IgD-negative memory B cell (primary cell): ENCODE measurements around the gene NTHL1. TPM values are rescaled to one million over a fixed set of nuclear protein-coding genes. Genes with fewer than 3 reads are reported as not detected.
A peak's percentile ranks its signal among the peaks of the same experiment; 100 is the strongest.

Experiments
- H3K27ac Mint-ChIP-seq, 3 donors: one replicate each; pipeline ENCODE4 v1.8.0; 2020 to 2022; ENCODE audit warnings: mild to moderate bottlenecking in 3 of 3, mixed read lengths in 3 of 3, moderate library complexity in 1 of 3
- H3K27me3 Mint-ChIP-seq: one replicate; pipeline ENCODE4 v1.8.0; 2021; ENCODE audit warnings: mixed read lengths
- H3K36me3 Mint-ChIP-seq: one replicate; pipeline ENCODE4 v1.8.0; 2020; ENCODE audit warnings: mild to moderate bottlenecking, mixed read lengths
- H3K4me1 Mint-ChIP-seq, 3 donors: one replicate each; pipeline ENCODE4 v1.8.0; 2020 to 2022; ENCODE audit warnings: mixed read lengths in 3 of 3, mild to moderate bottlenecking in 1 of 3
- H3K4me3 Mint-ChIP-seq, 4 donors: one replicate each; pipeline ENCODE4 v1.8.0; 2020 to 2022; ENCODE audit warnings: mild to moderate bottlenecking in 4 of 4, mixed read lengths in 4 of 4, moderate library complexity in 3 of 4
- H3K9me3 Mint-ChIP-seq, 3 donors: one replicate each; pipeline ENCODE4 v1.8.0; 2020 to 2021; ENCODE audit warnings: mixed read lengths in 3 of 3, mild to moderate bottlenecking in 1 of 3
- polyA plus RNA-seq: library from polyadenylated mRNA; unstranded; fragments of 300-500 nt; fragmentation: Illumina TruSeq; gene quantifications from one replicate; pipeline ENCODE4 v1.2.3, GENCODE V29; 2021

The NTHL1 gene
- polyA plus RNA-seq, 1 donor from 2014 or later: 35.2 TPM

DNA sequence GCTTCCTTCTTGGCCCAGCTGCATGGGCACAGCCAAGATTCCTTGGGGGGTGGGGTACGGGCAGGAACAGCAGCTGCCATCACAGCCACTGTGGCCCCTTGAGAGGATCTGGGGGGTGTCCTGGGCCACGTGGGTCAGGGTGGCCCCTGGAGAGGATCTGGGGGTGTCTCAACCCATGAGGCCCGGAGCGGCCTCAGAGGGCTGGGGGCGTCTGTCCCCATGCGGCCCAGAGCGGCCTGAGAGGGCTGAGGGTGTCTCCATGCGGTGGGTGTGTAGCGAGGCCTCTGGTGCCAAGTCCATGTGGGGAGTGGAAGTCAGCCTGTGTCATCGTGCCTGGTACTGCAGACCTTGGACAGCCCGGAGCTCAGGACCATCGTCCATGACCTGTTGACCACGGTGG lies 13.9 kb upstream of the NTHL1 start:
- Mint-ChIP-seq H3K36me3 (peaks cover 6% of the 10 kb centered on the region), H3K27ac (peak overlapping the region in 1 of 3 donors; percentile 86), H3K4me1 (no peaks in the 10 kb centered on the region), H3K4me3 (no peak overlapping the region), H3K9me3 (peaks cover 0 to 2% (median 0%) of the 10 kb centered on the region in 3 donors), H3K27me3 (no peaks in the 10 kb centered on the region)

DNA sequence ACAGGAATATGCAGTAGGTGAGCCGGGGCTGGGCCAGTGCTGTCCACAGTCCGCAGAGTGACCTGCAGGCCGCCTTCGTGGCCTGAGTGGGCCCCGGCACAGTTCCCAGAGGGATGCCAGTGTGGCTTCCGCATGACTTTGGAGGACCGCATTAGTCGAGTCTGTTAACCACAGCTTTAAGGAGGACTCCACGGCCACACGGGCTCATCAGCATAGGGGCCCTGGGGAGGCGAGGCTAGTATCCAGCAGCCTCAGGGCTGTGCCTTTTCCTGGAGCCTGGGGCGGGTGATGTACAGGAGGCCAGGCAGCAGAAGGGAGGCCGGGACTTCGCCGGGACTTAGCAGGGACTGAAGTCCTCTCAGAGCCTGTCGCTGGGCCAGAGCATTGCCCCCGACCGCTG lies 13.4 kb upstream of the NTHL1 start:
- Mint-ChIP-seq H3K4me3 (no peak overlapping the region), H3K27me3 (no peaks in the 10 kb centered on the region), H3K4me1 (no peaks in the 10 kb centered on the region), H3K27ac (peak overlapping the region in 1 of 3 donors; percentile 16), H3K36me3 (peaks cover 5% of the 10 kb centered on the region), H3K9me3 (peaks cover 0 to under 1% (median 0%) of the 10 kb centered on the region in 3 donors)

DNA sequence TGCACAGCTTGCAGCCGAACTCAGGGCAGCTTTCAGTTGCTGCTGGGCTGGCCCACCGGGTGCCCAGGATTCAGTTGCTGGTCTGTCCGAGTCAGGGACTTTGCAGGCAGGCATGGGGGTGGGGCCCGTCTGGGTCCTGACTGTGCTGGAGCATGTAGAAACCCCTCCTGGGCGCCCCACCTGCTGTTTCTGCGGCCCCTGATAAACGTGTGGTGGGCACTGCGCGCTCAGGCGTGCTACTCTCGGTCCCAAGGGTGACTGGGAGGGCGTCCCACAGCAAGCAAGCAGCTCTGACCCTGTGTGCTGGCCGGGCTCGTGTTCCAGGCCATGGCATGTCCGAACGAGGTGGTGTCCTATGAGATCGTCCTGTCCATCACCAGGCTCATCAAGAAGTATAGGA lies 12.7 kb upstream of the NTHL1 start:
- Mint-ChIP-seq H3K4me1 (no peaks in the 10 kb centered on the region), H3K27me3 (no peaks in the 10 kb centered on the region), H3K27ac (peak overlapping the region in 1 of 3 donors; percentile 16), H3K4me3 (no peak overlapping the region), H3K9me3 (no peaks in the 10 kb centered on the region), H3K36me3 (peaks cover 1% of the 10 kb centered on the region)

DNA sequence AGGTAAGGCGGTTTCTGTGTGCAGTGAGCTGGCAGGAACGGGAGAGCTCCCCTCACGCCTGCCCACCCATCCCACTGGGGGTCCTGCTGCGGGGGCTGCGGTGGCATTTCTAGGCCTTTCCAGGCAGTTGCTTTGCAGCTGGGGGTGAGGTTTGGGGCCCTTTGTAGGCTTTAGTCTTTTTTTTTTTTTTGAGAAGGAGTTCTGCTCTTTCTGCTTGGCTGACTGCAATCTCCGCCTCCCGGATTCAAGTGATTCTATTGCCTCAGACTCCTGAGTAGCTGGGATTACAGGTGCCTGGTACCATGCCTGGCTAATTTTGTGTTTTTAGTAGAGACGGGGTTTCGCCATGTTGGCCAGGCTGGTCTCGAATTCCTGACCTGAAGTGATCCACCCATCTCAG lies 11.2 kb upstream of the NTHL1 start:
- Mint-ChIP-seq H3K9me3 (no peaks in the 10 kb centered on the region), H3K27ac (no peak overlapping the region), H3K27me3 (no peaks in the 10 kb centered on the region), H3K4me3 (no peak overlapping the region), H3K4me1 (no peaks in the 10 kb centered on the region), H3K36me3 (peaks cover 1% of the 10 kb centered on the region)

DNA sequence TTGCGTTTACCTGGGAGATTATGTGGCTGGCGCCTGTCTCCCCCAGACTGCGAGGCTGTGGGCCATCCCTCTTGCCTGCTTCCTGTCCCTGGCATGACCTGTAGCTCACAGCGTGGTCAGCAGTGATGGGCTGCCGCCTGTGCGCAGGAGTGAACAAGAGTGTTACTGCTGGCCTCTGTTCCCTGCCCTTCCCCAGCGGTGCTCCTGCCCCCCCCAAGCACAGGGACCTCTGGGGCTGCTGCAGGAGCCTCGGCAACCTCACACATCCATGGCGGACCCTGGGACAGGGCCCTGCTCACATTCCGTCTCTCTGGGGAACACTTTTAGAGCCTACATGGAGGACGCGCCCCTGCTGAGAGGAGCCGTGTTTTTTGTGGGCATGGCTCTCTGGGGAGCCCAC lies 10.8 kb upstream of the NTHL1 start:
- no peaks in the 10 kb centered on the region for H3K4me1 Mint-ChIP-seq
- H3K27me3 Mint-ChIP-seq: no peaks in the 10 kb centered on the region
- H3K9me3 Mint-ChIP-seq: no peaks in the 10 kb centered on the region
- peaks cover 1% of the 10 kb centered on the region for H3K36me3 Mint-ChIP-seq
- H3K4me3 Mint-ChIP-seq: no peak overlapping the region
- H3K27ac Mint-ChIP-seq: no peak overlapping the region

DNA sequence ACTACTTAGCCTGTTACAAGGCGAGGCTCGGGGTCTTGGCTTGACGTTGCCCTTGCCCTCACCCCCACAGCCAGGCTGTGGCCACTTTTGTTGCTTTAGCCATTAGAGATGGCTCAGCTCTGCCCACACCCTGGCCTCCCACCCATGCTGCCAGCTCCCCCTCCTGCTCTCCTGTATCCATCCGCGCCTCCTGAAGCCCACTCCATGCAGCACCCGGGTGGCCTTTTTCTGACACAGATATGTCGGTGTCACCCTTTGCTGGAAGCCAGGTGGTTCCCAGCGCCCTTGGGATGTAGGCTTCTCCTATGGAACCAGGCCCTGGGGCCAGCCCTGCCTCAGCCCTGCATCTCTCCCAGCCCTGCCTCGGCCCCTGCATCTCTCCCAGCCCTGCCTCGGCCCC lies 9.8 kb upstream of the NTHL1 start:
- Mint-ChIP-seq H3K4me1 (no peaks in the 10 kb centered on the region), H3K36me3 (peaks cover 1% of the 10 kb centered on the region), H3K4me3 (no peak overlapping the region), H3K27me3 (no peaks in the 10 kb centered on the region), H3K9me3 (no peaks in the 10 kb centered on the region), H3K27ac (no peak overlapping the region)

DNA sequence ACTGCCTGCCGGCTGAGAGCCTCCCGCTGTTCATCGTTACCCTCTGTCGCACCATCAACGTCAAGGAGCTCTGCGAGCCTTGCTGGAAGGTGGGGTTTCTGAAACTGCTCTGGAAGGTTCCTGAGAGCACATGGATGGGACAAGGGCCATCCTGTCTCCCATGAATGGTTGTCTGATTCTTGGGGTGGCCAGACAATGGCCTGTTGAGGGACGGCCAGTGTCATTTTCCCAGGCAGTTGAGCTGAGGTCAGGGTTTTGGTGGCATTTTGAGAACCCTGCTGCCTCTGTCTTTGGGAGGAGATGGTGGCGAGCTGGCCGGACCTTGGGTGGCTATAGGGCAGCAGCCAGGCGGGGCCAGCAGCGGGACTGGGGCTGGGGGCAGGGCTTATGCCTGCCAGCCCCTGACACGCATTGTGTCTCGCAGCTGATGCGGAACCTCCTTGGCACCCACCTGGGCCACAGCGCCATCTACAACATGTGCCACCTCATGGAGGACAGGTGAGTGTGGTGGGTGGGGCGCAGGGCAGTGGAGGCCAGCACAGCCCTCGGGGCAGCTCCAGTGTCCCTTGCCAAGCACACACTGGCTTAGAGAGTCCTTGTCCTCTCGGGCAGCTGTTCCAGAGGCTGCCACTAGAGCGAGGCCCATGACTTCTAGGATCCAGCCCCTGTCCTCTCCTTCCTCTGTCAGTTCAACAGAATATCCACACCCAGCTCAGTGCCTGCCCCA lies 9.2 kb upstream of the NTHL1 start:
- Mint-ChIP-seq H3K27me3 (no peaks in the 10 kb centered on the region), H3K9me3 (no peaks in the 10 kb centered on the region), H3K4me1 (no peaks in the 10 kb centered on the region), H3K36me3 (peaks cover 1% of the 10 kb centered on the region), H3K4me3 (no peak overlapping the region), H3K27ac (no peak overlapping the region)

DNA sequence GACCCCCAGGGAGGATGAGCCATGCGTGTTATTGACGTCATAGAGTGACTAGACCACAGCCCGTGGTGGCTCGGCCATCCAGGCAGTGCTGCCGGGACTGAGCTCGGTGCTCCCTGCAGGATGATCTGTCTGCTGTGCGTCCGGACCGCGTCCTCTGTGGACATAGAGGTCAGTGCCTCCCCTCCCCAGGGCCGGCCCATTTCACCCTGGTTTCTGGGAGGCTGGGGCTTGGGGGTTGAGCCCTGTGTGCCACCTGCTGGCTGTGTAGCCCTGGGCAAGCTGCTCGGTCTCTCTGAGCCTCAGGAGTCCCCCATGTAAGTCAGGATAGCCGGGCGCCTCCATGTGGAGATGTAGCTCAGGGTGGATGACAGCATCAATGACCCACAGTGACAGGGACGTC lies 8.4 kb upstream of the NTHL1 start:
- Mint-ChIP-seq H3K4me1 (no peaks in the 10 kb centered on the region), H3K27me3 (no peaks in the 10 kb centered on the region), H3K36me3 (peaks cover 1% of the 10 kb centered on the region), H3K4me3 (peak overlapping the region in 1 of 4 donors; percentile 78), H3K9me3 (no peaks in the 10 kb centered on the region), H3K27ac (no peak overlapping the region)

DNA sequence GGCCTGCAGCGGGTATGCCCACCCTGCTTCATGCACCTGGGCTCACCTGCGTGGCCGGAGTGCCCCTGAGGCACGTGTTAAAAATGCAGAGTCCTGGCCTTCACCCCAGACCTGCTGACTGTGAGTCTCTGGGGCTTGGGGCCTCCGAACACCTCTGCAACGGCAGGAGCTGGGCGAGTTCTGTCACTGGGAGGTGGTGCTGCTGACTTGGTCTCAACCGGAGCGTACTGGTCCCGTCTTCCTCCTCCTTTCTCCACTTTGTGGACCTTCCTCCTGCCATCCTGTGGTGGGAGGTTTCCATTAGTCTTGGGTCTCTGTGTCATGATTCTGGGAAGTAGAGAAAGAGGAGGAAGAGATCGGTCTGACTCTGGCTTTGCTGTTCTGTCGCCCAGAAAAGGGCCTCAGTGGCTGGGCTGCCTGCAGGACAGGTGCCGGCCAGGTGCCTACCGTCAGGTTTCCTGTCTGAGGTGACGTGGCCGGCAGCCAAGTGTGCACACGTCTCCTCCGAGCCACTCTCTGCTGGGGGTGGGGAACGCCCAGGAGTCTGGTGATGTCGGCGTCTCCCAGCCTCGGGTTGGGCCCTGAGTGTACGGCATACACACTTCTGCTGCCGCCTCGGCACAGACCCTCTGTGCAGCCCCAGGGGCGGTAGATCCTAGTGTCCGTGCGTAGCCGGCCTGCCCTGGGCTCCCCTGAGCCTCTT lies 7.1 kb upstream of the NTHL1 start:
- Mint-ChIP-seq H3K36me3 (peaks cover 1% of the 10 kb centered on the region), H3K4me1 (no peaks in the 10 kb centered on the region), H3K27me3 (no peaks in the 10 kb centered on the region), H3K4me3 (no peak overlapping the region), H3K9me3 (no peaks in the 10 kb centered on the region), H3K27ac (peak overlapping the region in 1 of 3 donors; percentile 53)

DNA sequence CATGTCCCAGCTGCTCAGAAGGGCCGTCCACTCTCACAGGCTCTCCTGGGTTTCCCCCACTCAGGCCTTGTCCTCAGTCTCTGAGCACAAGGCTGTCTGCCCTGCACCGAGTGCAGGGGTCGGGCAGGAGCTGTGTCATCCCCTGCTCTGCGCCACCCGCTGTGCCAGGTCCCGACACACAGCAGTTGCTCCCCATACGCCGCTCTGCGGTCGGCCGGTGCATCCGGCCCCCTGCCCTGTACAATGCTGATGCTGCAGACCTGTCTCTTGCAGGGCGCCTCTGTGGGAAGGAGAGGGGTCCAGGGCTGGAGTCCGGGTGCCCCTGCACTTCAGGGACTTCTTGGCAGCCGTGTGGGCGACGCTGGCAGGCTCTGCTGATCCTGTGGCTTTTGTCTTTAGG lies 6.3 kb upstream of the NTHL1 start:
- peaks cover 0 to 2% (median 0%) of the 10 kb centered on the region in 3 donors for H3K4me1 Mint-ChIP-seq
- no peak overlapping the region for H3K27ac Mint-ChIP-seq
- peaks cover 1% of the 10 kb centered on the region for H3K36me3 Mint-ChIP-seq
- peak overlapping the region in 1 of 4 donors; percentile 66 for H3K4me3 Mint-ChIP-seq
- no peaks in the 10 kb centered on the region for H3K9me3 Mint-ChIP-seq
- H3K27me3 Mint-ChIP-seq: no peaks in the 10 kb centered on the region

DNA sequence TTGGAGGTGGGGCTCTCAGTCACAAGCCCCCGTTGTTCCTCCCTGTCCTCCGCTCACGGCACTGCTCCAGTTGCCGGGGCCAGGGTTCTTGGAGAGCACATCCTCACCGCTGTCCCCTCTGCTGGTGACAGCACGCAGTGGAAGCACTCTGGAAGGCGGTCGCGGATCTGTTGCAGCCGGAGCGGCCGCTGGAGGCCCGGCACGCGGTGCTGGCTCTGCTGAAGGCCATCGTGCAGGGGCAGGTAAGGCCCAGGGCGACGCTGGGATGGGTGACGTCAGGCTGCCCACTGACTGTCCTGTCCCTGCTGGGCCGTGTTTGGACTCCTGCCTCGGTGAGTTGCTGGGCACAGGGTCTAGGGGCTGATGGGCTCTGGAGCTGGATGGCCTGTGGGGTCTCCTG lies 5.6 kb upstream of the NTHL1 start:
- Mint-ChIP-seq H3K4me3 (peak overlapping the region in 1 of 4 donors; percentile 32), H3K27ac (no peak overlapping the region), H3K4me1 (peaks cover 0 to 6% (median 5%) of the 10 kb centered on the region in 3 donors), H3K9me3 (no peaks in the 10 kb centered on the region), H3K36me3 (peaks cover 1% of the 10 kb centered on the region), H3K27me3 (no peaks in the 10 kb centered on the region)

DNA sequence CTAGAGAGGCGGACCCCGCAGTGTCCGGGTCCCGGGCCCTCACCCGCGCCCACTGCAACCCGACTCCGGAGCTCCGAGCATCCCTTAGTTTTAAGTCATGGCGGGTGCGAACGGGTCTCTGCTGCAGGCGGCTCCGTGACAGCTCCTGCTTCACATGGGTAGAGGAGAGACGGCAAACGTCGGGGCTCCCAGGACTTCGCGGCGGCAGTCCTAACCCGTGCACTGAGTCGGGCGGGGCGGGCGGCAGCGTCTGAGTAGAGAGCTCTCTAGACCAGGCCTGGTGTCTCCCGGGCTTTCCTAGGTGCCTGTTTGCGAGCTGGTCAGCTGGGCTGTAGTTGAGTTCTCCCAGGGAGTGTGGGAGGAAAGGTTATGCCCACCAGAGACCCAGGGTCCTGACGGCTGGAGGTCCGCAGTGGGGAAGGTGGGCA lies 496 bp upstream of the NTHL1 start:
- no peaks in the 10 kb centered on the region for H3K9me3 Mint-ChIP-seq
- peak overlapping the region in 2 of 3 donors; percentile 86 to 90 for H3K27ac Mint-ChIP-seq
- no peaks in the 10 kb centered on the region for H3K27me3 Mint-ChIP-seq
- H3K36me3 Mint-ChIP-seq: peaks cover 2% of the 10 kb centered on the region
- H3K4me3 Mint-ChIP-seq: peak overlapping the region; percentile 87 to 96 (median 94)
- peaks cover 4 to 12% (median 11%) of the 10 kb centered on the region in 3 donors for H3K4me1 Mint-ChIP-seq

DNA sequence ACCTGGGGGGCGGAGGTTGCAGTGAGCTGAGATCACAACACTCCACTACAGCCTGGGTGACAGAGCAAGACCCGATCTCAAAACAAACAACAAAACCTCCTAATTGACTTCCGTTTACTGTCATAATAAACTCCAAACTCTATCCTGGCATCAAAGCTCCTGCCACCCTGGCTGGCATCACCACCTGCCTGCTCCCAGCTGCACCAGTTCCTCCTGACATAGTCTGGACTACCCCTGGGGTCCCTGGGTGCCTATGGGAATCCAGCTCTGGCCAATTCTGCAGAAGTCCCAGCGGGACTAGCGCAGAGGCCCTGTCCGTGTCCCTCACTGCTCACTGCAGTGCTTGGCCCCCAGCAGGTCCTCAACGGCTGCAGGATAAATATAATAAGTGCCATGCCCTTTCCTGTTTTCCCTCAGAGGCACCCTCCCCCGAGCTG lies 723 bp downstream of the NTHL1 start:
- peaks cover 4 to 12% (median 11%) of the 10 kb centered on the region in 3 donors for H3K4me1 Mint-ChIP-seq
- no peaks in the 10 kb centered on the region for H3K9me3 Mint-ChIP-seq
- H3K36me3 Mint-ChIP-seq: peaks cover 2% of the 10 kb centered on the region
- H3K27ac Mint-ChIP-seq: peak overlapping the region in 1 of 3 donors; percentile 67
- no peaks in the 10 kb centered on the region for H3K27me3 Mint-ChIP-seq
- H3K4me3 Mint-ChIP-seq: peak overlapping the region; percentile 87 to 96 (median 92)

DNA sequence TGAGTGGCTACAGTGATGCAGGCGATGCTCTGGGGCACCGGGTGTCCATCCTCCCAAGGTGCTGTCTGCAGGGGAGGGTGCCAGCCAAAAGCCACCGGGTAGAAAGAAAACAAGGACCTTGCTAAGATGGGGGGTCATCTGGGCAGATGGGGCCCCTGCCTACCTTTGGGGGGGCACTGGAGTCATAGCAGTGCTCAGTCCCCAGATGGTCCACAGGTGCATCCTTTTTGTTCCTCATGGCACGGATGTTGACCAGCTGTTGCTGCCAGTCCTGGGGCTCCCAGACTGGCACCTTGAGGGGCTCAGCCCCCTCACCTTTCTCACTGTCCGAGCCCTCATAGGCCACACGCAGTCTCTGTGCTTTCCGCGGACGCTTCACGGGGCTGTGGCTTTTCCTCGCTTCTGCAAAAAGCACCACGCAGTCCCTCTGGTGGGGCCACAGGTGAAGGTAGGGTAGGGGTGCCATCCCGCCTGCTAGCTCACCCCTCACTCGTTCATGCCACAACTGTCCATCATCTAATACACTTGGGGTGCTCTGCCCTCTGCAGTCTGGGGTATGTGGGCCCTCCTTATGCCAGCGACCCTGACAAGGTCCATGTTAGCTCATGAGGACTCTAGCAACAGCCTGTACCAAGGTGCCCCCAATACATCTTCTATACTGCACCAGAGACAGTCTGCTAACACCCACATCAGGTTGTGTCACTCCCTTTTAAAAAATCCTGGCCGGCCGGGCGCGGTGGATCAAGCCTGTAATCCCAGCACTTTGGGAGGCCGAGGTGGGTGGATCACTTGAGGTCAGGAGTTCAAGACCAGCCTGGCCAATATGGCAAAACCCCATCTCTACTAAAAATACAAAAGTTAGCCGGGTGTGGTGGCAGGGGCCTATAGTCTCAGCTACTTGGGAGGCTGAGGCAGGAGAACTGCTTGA lies 1.4 kb downstream of the NTHL1 start:
- no peaks in the 10 kb centered on the region for H3K9me3 Mint-ChIP-seq
- H3K36me3 Mint-ChIP-seq: peaks cover 2% of the 10 kb centered on the region
- peak overlapping the region; percentile 73 to 96 (median 90) for H3K4me3 Mint-ChIP-seq
- H3K27ac Mint-ChIP-seq: peak overlapping the region in 2 of 3 donors; percentile 22 to 43
- H3K27me3 Mint-ChIP-seq: no peaks in the 10 kb centered on the region
- peaks cover 4 to 12% (median 11%) of the 10 kb centered on the region in 3 donors for H3K4me1 Mint-ChIP-seq

DNA sequence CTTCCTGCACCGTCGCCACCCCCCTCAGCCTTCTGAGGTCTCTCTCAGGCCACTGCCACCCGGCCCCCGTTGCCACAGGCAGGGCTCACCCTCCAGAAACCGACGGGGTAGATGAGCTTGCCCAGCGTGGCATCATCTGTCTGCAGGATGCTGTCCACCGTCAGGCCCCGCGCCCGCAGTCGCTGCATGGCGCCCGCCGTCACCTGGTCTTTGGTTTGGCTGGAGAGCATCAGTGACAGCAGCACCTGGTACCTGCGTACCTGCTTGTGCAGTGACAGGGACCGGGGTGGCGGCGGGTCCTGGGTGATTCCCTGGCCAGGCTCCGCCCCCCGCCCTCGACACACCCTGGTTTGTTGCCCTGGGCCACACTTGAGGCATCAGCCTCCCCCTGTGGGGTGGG lies 3.1 kb downstream of the NTHL1 start:
- Mint-ChIP-seq H3K27me3 (no peaks in the 10 kb centered on the region), H3K9me3 (no peaks in the 10 kb centered on the region), H3K36me3 (peaks cover 2% of the 10 kb centered on the region), H3K4me1 (peaks cover 4 to 12% (median 11%) of the 10 kb centered on the region in 3 donors), H3K4me3 (peak overlapping the region in 2 of 4 donors; percentile 47 to 48), H3K27ac (no peak overlapping the region)
